ENCODE data around the gene IFIT2.
"Not testable (repeated sequence)": the region's sequence is repeated elsewhere in the genome, so short reads cannot be mapped to it uniquely, and the experiment has no call there.

Gene IFIT2

GRCh38 chr10:89280508-89280907 is 21.3 kb upstream of the IFIT2 start:
- DNase-seq, result no peak

- no peak for DNase-seq
These were observed 20.0 kb upstream of the IFIT2 start for GRCh38 chr10:89281606-89282395.

- no peak for DNase-seq
These were observed 18.6 kb upstream of the IFIT2 start for GRCh38 chr10:89283025-89283935.

- DNase-seq, result no peak
These were observed 17.8 kb upstream of the IFIT2 start for GRCh38 chr10:89283936-89284475.

GRCh38 chr10:89284711-89285110 is 17.1 kb upstream of the IFIT2 start:
- DNase-seq, result not testable (repeated sequence)

- not testable (repeated sequence) for DNase-seq
These were observed 16.5 kb upstream of the IFIT2 start for GRCh38 chr10:89285303-89285702.

- no peak for DNase-seq
These were observed 7.1 kb upstream of the IFIT2 start for GRCh38 chr10:89294721-89295239.

GRCh38 chr10:89295597-89295996 is 6.2 kb upstream of the IFIT2 start:
- DNase-seq, result no peak

GRCh38 chr10:89296220-89296648 is 5.6 kb upstream of the IFIT2 start:
- no peak for DNase-seq

GRCh38 chr10:89297356-89297755 is 4.5 kb upstream of the IFIT2 start:
- no peak for DNase-seq

GRCh38 chr10:89297791-89298190 is 4.1 kb upstream of the IFIT2 start:
- DNase-seq, result no peak

GRCh38 chr10:89299031-89299430 is 2.8 kb upstream of the IFIT2 start:
- DNase-seq, result no peak

- no peak for DNase-seq
These were observed 614 bp upstream of the IFIT2 start for GRCh38 chr10:89301232-89301631.

- no peak for DNase-seq
These were observed 779 bp downstream of the IFIT2 start for GRCh38 chr10:89302625-89303024.

GRCh38 chr10:89303161-89303560 is 1.3 kb downstream of the IFIT2 start:
- DNase-seq, result no peak

- DNase-seq, result no peak
These were observed 2.2 kb downstream of the IFIT2 start for GRCh38 chr10:89304026-89304425.

GRCh38 chr10:89304446-89304845 is 2.6 kb downstream of the IFIT2 start:
- no peak for DNase-seq

- no peak for DNase-seq
These were observed 3.1 kb downstream of the IFIT2 start for GRCh38 chr10:89304925-89305324.

- DNase-seq, result no peak
These were observed 4.1 kb downstream of the IFIT2 start for GRCh38 chr10:89305766-89306433.

GRCh38 chr10:89306434-89307268 is 4.8 kb downstream of the IFIT2 start:
- DNase-seq, result no peak

GRCh38 chr10:89307269-89307577 is 5.4 kb downstream of the IFIT2 start:
- no peak for DNase-seq

GRCh38 chr10:89308266-89308665 is 6.4 kb downstream of the IFIT2 start:
- no peak for DNase-seq
